Mammary epithelial cell (primary cell): Measurements from ENCODE around the gene PIGU.

Source experiments
- EZH2 ChIP-seq: IDR thresholded peaks from 2 replicates; pipeline ENCODE4 v1.6.1; 2012; ENCODE audit warnings: low read length, inconsistent platforms, borderline replicate concordance
- TF ChIP-seq, protein P1 (sequence below), 2 donors: IDR thresholded peaks in 1 of 2; conservative IDR thresholded peaks in 1 of 2; 2 replicates each; pipeline ENCODE4 v1.5.1; 2011 to 2012; ENCODE audit warnings: inconsistent platforms in 2 of 2, low read length in 2 of 2, mild to moderate bottlenecking in 2 of 2, control low read depth in 1 of 2, low read depth in 1 of 2; ENCODE audit not compliant: insufficient read depth in 1 of 2; ENCODE audit errors: extremely low read depth in 1 of 2

DNA sequence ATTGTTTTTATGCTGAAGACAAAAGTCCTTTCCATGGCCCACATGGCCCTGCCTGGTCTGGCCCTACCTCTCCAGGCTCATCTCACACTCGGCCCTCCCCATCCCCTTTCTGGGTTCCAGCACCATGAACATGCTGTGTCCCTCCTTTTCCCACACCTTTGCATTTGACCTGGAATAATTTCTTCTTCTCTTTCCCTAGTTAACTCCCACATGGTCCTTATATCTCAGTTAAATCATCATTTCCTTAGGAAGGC lies 38.9 kb downstream of the PIGU start:
- TF ChIP-seq, protein P1, sequence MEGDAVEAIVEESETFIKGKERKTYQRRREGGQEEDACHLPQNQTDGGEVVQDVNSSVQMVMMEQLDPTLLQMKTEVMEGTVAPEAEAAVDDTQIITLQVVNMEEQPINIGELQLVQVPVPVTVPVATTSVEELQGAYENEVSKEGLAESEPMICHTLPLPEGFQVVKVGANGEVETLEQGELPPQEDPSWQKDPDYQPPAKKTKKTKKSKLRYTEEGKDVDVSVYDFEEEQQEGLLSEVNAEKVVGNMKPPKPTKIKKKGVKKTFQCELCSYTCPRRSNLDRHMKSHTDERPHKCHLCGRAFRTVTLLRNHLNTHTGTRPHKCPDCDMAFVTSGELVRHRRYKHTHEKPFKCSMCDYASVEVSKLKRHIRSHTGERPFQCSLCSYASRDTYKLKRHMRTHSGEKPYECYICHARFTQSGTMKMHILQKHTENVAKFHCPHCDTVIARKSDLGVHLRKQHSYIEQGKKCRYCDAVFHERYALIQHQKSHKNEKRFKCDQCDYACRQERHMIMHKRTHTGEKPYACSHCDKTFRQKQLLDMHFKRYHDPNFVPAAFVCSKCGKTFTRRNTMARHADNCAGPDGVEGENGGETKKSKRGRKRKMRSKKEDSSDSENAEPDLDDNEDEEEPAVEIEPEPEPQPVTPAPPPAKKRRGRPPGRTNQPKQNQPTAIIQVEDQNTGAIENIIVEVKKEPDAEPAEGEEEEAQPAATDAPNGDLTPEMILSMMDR (conservative IDR thresholded peaks at IDR 0.05 in 1 of 2, IDR thresholded peaks at IDR 0.05 in 1 of 2; ENCODE audit: extremely low read depth in 1 of 2, insufficient read depth in 1 of 2, low read depth in 1 of 2, low read length in 2 of 2): no peak
- no peak for TF ChIP-seq EZH2
